ENCODE data around the gene ANGEL2.
"Not testable (repeated sequence)": the region's sequence is repeated elsewhere in the genome, so short reads cannot be mapped to it uniquely, and the experiment has no call there.

ANGEL2 gene

DNA sequence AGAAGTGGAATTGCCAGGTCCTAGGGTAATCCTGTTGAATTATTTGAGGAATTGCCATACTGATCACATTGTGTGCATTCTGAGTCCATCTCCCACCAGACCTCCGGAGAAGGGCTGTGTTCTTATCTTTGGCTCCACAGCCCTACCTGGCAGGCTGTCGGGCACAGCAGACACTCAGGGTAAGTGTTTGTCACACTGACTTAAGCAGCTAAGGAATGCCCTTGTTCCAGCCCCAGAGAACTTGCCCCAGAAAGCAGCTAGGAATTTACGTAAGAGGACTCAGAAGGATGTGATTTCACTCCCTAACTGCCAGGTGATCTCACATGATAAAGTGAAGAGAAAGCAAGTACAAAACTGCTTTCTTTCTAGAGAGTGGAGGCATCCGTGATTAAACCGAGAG is 44.4 kb downstream of the ANGEL2 start:
- Histone ChIP-seq H3K27ac (ENCODE audit: low read depth, low read length) (no peak overlapping the region), H3K36me3 (ENCODE audit: control insufficient read depth, insufficient read depth, low read length) (peaks cover 97% of the 10 kb centered on the region), H3K9ac (ENCODE audit: low read depth, low read length) (no peak overlapping the region), H3K4me1 (ENCODE audit: control insufficient read depth, insufficient read depth, low read length) (peaks cover 23% of the 10 kb centered on the region), H3K9me3 (ENCODE audit: control insufficient read depth, insufficient read depth, low read length) (no peaks in the 10 kb centered on the region), H3K4me3 (ENCODE audit: low read depth, low read length) (no peak overlapping the region), H3K27me3 (ENCODE audit: control insufficient read depth, insufficient read depth, low read length) (no peaks in the 10 kb centered on the region)

GRCh38 chr1:212970085-212970484 is 45.6 kb downstream of the ANGEL2 start:
- H3K9me3 ChIP-seq (ENCODE audit: control insufficient read depth, insufficient read depth, low read length): no peaks in the 10 kb centered on the region
- no peak overlapping the region for H3K9ac ChIP-seq (ENCODE audit: low read depth, low read length)
- H3K4me1 ChIP-seq (ENCODE audit: control insufficient read depth, insufficient read depth, low read length): peaks cover 24% of the 10 kb centered on the region
- H3K4me3 ChIP-seq (ENCODE audit: low read depth, low read length): no peak overlapping the region
- H3K36me3 ChIP-seq (ENCODE audit: control insufficient read depth, insufficient read depth, low read length): peaks cover 97% of the 10 kb centered on the region
- no peak overlapping the region for H3K27ac ChIP-seq (ENCODE audit: low read depth, low read length)
- no peaks in the 10 kb centered on the region for H3K27me3 ChIP-seq (ENCODE audit: control insufficient read depth, insufficient read depth, low read length)

- H3K4me1 ChIP-seq (ENCODE audit: control insufficient read depth, insufficient read depth, low read length): peaks cover 24% of the 10 kb centered on the region
- H3K36me3 ChIP-seq (ENCODE audit: control insufficient read depth, insufficient read depth, low read length): peaks cover 97% of the 10 kb centered on the region
- H3K27me3 ChIP-seq (ENCODE audit: control insufficient read depth, insufficient read depth, low read length): no peaks in the 10 kb centered on the region
- peak overlapping the region; percentile 66 for H3K27ac ChIP-seq (ENCODE audit: low read depth, low read length)
- peak overlapping the region; percentile 40; the same call in 1 of the 2 replicates for H3K9ac ChIP-seq (ENCODE audit: low read depth, low read length)
- H3K4me3 ChIP-seq (ENCODE audit: low read depth, low read length): no peak overlapping the region
- H3K9me3 ChIP-seq (ENCODE audit: control insufficient read depth, insufficient read depth, low read length): no peaks in the 10 kb centered on the region
These were observed 47.3 kb downstream of the ANGEL2 start for GRCh38 chr1:212968368-212968863.

DNA sequence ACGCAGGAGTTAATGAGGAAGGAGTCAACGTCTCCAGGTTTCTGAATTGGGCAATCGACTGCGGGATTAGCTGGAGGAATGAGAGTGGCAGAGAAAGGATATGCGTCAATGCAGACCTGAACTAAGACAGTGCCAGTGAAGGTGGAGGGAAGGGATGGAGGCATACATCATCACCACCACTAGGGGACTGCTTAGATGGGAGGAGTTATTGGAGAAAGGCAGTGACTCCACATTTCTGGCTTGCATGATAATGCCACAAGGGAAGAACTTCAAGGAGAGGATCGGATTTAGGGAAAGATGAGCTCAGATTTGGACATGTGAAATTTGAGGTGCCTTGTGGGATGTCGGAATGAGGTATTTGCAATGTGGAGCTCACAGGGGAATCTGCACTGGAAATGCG is 47.9 kb downstream of the ANGEL2 start:
- no peaks in the 10 kb centered on the region for H3K9me3 ChIP-seq (ENCODE audit: control insufficient read depth, insufficient read depth, low read length)
- peaks cover 97% of the 10 kb centered on the region for H3K36me3 ChIP-seq (ENCODE audit: control insufficient read depth, insufficient read depth, low read length)
- peak overlapping the region; percentile 40 for H3K9ac ChIP-seq (ENCODE audit: low read depth, low read length)
- H3K4me3 ChIP-seq (ENCODE audit: low read depth, low read length): no peak overlapping the region
- H3K27me3 ChIP-seq (ENCODE audit: control insufficient read depth, insufficient read depth, low read length): no peaks in the 10 kb centered on the region
- H3K27ac ChIP-seq (ENCODE audit: low read depth, low read length): peak overlapping the region; percentile 66
- H3K4me1 ChIP-seq (ENCODE audit: control insufficient read depth, insufficient read depth, low read length): peaks cover 24% of the 10 kb centered on the region

DNA sequence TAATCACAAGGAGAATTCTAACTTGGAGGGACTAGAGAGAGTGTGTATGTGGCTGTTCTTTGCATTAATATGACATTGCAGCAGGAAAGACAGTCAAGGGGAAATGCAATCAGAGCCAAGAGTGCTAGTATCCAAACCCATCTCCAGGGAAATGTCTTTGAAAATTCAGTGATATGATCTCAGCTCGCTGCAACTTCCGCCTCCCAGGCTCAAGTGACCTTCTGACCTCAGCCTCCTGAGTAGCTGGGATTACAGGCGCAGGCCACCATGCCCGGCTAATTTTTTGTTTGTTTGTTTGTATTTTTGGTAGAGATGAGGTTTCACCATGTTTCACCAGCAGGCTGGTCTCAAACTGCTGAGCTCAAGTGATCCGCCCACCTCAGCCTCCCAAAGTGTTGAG is 49.1 kb downstream of the ANGEL2 start:
- Histone ChIP-seq H3K27me3 (ENCODE audit: control insufficient read depth, insufficient read depth, low read length) (no peaks in the 10 kb centered on the region), H3K36me3 (ENCODE audit: control insufficient read depth, insufficient read depth, low read length) (peaks cover 97% of the 10 kb centered on the region)

DNA sequence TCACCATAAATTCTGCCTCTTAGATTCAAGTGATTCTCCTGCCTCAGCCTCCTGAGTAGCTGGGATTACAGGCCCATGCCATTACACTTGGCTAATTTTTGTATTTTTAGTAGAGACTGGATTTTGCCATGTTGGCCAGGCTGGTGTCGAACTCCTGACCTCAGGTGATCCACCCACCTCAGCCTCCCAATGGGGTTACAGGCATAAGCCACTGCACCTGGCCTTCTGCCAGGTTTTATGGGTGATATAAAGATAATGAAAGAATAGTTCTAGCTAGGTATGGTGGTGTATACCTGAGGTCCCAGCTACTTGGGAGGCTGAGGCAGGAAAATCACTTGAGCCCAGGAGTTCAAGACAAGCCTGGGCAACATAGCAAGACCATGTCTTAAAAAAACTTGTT is 50.7 kb downstream of the ANGEL2 start:
- peaks cover 24% of the 10 kb centered on the region for H3K4me1 ChIP-seq (ENCODE audit: control insufficient read depth, insufficient read depth, low read length)
- H3K27me3 ChIP-seq (ENCODE audit: control insufficient read depth, insufficient read depth, low read length); H3K4me3 ChIP-seq (ENCODE audit: low read depth, low read length); H3K9ac ChIP-seq (ENCODE audit: low read depth, low read length); H3K9me3 ChIP-seq (ENCODE audit: control insufficient read depth, insufficient read depth, low read length); H3K27ac ChIP-seq (ENCODE audit: low read depth, low read length): not testable (repeated sequence)
- H3K36me3 ChIP-seq (ENCODE audit: control insufficient read depth, insufficient read depth, low read length): peaks cover 97% of the 10 kb centered on the region

More for the DNA sequence above, 49.1 kb downstream of the ANGEL2 start:
- Histone ChIP-seq H3K9me3 (ENCODE audit: control insufficient read depth, insufficient read depth, low read length) (no peaks in the 10 kb centered on the region), H3K4me3 (ENCODE audit: low read depth, low read length) (no peak overlapping the region), H3K9ac (ENCODE audit: low read depth, low read length) (no peak overlapping the region), H3K27ac (ENCODE audit: low read depth, low read length) (no peak overlapping the region), H3K4me1 (ENCODE audit: control insufficient read depth, insufficient read depth, low read length) (peaks cover 24% of the 10 kb centered on the region)

DNA sequence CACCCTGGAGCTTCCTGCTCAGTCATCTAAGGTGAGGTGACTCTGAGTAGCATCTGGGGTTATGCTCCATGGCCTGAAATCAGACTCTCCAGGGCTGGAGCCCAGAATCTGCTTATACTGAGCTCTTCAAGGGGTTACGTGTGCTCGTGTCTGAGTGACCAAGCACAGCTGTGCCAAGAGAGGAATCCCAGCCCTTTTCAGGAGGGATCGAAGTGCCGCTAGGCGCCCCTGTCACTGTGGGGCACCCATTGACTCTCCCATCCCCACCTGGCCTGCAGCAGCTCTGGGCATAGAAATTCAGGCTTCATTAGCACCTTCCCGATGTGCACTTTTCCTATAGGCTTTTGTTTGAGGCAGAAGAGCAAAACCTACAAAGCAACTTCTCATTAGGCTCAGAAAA is 51.6 kb downstream of the ANGEL2 start:
- Histone ChIP-seq H3K4me3 (ENCODE audit: low read depth, low read length) (no peak overlapping the region), H3K9me3 (ENCODE audit: control insufficient read depth, insufficient read depth, low read length) (no peaks in the 10 kb centered on the region), H3K36me3 (ENCODE audit: control insufficient read depth, insufficient read depth, low read length) (peaks cover 99% of the 10 kb centered on the region), H3K27me3 (ENCODE audit: control insufficient read depth, insufficient read depth, low read length) (no peaks in the 10 kb centered on the region), H3K4me1 (ENCODE audit: control insufficient read depth, insufficient read depth, low read length) (peaks cover 24% of the 10 kb centered on the region), H3K9ac (ENCODE audit: low read depth, low read length) (no peak overlapping the region), H3K27ac (ENCODE audit: low read depth, low read length) (no peak overlapping the region)

DNA sequence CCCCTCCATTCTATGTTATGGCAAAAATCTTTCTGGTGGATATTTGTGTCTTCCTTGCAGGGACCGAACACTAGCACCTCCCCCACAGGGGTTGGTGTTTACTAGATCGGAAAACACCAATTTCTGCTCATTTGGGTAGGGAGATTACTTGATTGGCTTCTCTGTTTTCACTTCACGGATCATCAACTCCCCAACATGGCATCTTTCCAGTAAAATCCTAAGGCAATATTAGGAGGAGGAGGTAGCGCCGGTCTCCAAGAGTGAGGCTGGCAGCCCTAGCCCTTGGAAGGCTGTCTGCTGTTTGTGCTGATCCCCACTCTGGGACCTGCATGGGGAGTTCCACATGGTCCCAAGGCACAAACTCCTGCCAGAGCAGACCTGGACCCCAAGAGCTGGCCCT is 53.2 kb downstream of the ANGEL2 start:
- no peaks in the 10 kb centered on the region for H3K27me3 ChIP-seq (ENCODE audit: control insufficient read depth, insufficient read depth, low read length)

DNA sequence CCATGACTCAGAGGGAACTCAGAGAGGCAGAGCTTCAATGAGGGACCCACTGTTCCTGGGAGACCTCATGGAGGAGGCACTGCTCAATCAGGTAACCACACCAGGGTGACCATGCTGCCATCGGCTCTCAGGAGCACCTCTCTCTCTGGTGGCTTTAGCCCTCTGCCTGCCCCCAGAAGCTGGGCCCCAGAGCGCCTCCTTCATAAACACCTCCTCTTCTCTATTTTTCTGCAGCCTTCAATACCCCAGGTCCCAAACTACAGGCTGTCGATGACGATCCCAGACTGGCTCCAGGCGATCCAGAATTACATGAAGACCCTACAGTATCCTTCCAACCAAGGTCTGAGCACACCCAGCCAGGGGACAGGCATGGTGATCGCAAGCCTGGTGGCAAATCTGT is 54.7 kb downstream of the ANGEL2 start:
- no peak overlapping the region for H3K4me3 ChIP-seq (ENCODE audit: low read depth, low read length)
- peaks cover 100% of the 10 kb centered on the region for H3K36me3 ChIP-seq (ENCODE audit: control insufficient read depth, insufficient read depth, low read length)
- no peaks in the 10 kb centered on the region for H3K27me3 ChIP-seq (ENCODE audit: control insufficient read depth, insufficient read depth, low read length)
- H3K4me1 ChIP-seq (ENCODE audit: control insufficient read depth, insufficient read depth, low read length): 0 out of 2 replicates have a peak, but pooled peaks cover 11% of the 10 kb centered on the region
- no peak overlapping the region for H3K9ac ChIP-seq (ENCODE audit: low read depth, low read length)
- no peaks in the 10 kb centered on the region for H3K9me3 ChIP-seq (ENCODE audit: control insufficient read depth, insufficient read depth, low read length)
- H3K27ac ChIP-seq (ENCODE audit: low read depth, low read length): no peak overlapping the region

More for the DNA sequence above, 53.2 kb downstream of the ANGEL2 start:
- no peaks in the 10 kb centered on the region for H3K9me3 ChIP-seq (ENCODE audit: control insufficient read depth, insufficient read depth, low read length)
- H3K36me3 ChIP-seq (ENCODE audit: control insufficient read depth, insufficient read depth, low read length): peaks cover 100% of the 10 kb centered on the region
- no peak overlapping the region for H3K27ac ChIP-seq (ENCODE audit: low read depth, low read length)
- no peak overlapping the region for H3K9ac ChIP-seq (ENCODE audit: low read depth, low read length)
- H3K4me3 ChIP-seq (ENCODE audit: low read depth, low read length): no peak overlapping the region
- H3K4me1 ChIP-seq (ENCODE audit: control insufficient read depth, insufficient read depth, low read length): peaks cover 20% of the 10 kb centered on the region

GRCh38 chr1:212959266-212960220 is 56.1 kb downstream of the ANGEL2 start:
- Histone ChIP-seq H3K36me3 (ENCODE audit: control insufficient read depth, insufficient read depth, low read length) (peaks cover 100% of the 10 kb centered on the region), H3K9me3 (ENCODE audit: control insufficient read depth, insufficient read depth, low read length) (no peaks in the 10 kb centered on the region), H3K27ac (ENCODE audit: low read depth, low read length) (no peak overlapping the region), H3K27me3 (ENCODE audit: control insufficient read depth, insufficient read depth, low read length) (no peaks in the 10 kb centered on the region), H3K4me1 (ENCODE audit: control insufficient read depth, insufficient read depth, low read length) (peaks cover 18% of the 10 kb centered on the region; the same call in 1 of the 2 replicates), H3K9ac (ENCODE audit: low read depth, low read length) (no peak overlapping the region), H3K4me3 (ENCODE audit: low read depth, low read length) (no peak overlapping the region)

DNA sequence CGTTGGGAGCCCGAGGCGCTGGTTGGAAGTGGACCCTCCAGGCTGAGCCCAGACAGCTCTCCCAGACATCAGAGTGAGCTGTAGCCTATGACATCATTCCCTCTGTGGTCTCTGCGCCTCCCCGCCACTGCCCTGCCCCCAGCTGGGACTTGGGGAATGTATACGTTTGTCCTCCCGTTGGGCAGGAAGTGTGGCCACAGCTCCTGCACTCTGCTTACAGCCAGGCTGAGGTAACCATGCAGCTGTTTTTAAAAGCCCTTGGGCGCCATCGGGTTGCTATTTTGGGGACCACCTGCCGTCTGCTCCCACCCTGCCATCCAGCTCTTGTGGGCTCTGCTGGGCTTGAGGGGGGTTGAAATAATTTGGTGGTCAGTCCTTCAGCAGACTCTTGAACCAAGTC is 57.5 kb downstream of the ANGEL2 start:
- Histone ChIP-seq H3K9me3 (ENCODE audit: control insufficient read depth, insufficient read depth, low read length) (no peaks in the 10 kb centered on the region), H3K4me1 (ENCODE audit: control insufficient read depth, insufficient read depth, low read length) (peaks cover 25% of the 10 kb centered on the region), H3K27me3 (ENCODE audit: control insufficient read depth, insufficient read depth, low read length) (no peaks in the 10 kb centered on the region), H3K9ac (ENCODE audit: low read depth, low read length) (no peak overlapping the region), H3K36me3 (ENCODE audit: control insufficient read depth, insufficient read depth, low read length) (peaks cover 100% of the 10 kb centered on the region), H3K27ac (ENCODE audit: low read depth, low read length) (no peak overlapping the region), H3K4me3 (ENCODE audit: low read depth, low read length) (no peak overlapping the region)
